Bronchial epithelial cell (primary cell): Measurements from ENCODE around the gene EGR1. TPM values are rescaled to one million over a fixed set of nuclear protein-coding genes. Genes with fewer than 3 reads are reported as not detected.

ENCODE experiments used
- DNase-seq: peaks from one replicate; pipeline ENCODE4 v3.0.0-alpha.2; 2010; ENCODE audit warnings: low read depth
- FAIRE-seq: peaks from 2 replicates; lab custom pipeline; 2011; peaks lifted over from hg19 to GRCh38; lab: Jason Lieb, UNC
- H3K27me3 ChIP-seq: 2 replicates; pipeline ENCODE4 v1.5.1; 2011; ENCODE audit warnings: low read length; ENCODE audit not compliant: control insufficient read depth, insufficient read depth
- H3K36me3 ChIP-seq: 2 replicates; pipeline ENCODE4 v1.5.1; 2011; ENCODE audit warnings: low read length; ENCODE audit not compliant: control insufficient read depth, insufficient read depth
- H3K4me3 ChIP-seq: 2 replicates; pipeline ENCODE4 v1.5.1; 2011; ENCODE audit warnings: mild to moderate bottlenecking, low read depth, low read length, control low read depth
- total RNA-seq: library from RNA; depleted of rRNA; stranded (reverse); fragments of >200 nt; gene quantifications from 2 replicates; pipeline ENCODE4 v1.2.1, GENCODE V29; 2014
- TF ChIP-seq, protein P1 (sequence below): IDR thresholded peaks from 2 replicates; pipeline ENCODE4 v1.5.1; 2011; ENCODE audit warnings: mild to moderate bottlenecking, moderate library complexity, low read length, control low read depth, inconsistent platforms; ENCODE audit not compliant: insufficient read depth, severe bottlenecking

The EGR1 gene
- total RNA-seq, 1 donor from 2014 or later, result 9.0 TPM

DNA sequence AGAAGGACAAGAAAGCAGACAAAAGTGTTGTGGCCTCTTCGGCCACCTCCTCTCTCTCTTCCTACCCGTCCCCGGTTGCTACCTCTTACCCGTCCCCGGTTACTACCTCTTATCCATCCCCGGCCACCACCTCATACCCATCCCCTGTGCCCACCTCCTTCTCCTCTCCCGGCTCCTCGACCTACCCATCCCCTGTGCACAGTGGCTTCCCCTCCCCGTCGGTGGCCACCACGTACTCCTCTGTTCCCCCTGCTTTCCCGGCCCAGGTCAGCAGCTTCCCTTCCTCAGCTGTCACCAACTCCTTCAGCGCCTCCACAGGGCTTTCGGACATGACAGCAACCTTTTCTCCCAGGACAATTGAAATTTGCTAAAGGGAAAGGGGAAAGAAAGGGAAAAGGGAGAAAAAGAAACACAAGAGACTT is 2.4 kb downstream of the EGR1 start:
- FAIRE-seq (peak; percentile 83), DNase-seq (no peak)
- H3K36me3 ChIP-seq, result peaks cover 21% of the 10 kb centered on the region
- peak overlapping the region; percentile 68 for H3K4me3 ChIP-seq
- no peaks in the 10 kb centered on the region for H3K27me3 ChIP-seq
- TF ChIP-seq, protein P1, sequence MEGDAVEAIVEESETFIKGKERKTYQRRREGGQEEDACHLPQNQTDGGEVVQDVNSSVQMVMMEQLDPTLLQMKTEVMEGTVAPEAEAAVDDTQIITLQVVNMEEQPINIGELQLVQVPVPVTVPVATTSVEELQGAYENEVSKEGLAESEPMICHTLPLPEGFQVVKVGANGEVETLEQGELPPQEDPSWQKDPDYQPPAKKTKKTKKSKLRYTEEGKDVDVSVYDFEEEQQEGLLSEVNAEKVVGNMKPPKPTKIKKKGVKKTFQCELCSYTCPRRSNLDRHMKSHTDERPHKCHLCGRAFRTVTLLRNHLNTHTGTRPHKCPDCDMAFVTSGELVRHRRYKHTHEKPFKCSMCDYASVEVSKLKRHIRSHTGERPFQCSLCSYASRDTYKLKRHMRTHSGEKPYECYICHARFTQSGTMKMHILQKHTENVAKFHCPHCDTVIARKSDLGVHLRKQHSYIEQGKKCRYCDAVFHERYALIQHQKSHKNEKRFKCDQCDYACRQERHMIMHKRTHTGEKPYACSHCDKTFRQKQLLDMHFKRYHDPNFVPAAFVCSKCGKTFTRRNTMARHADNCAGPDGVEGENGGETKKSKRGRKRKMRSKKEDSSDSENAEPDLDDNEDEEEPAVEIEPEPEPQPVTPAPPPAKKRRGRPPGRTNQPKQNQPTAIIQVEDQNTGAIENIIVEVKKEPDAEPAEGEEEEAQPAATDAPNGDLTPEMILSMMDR, result no peak

DNA sequence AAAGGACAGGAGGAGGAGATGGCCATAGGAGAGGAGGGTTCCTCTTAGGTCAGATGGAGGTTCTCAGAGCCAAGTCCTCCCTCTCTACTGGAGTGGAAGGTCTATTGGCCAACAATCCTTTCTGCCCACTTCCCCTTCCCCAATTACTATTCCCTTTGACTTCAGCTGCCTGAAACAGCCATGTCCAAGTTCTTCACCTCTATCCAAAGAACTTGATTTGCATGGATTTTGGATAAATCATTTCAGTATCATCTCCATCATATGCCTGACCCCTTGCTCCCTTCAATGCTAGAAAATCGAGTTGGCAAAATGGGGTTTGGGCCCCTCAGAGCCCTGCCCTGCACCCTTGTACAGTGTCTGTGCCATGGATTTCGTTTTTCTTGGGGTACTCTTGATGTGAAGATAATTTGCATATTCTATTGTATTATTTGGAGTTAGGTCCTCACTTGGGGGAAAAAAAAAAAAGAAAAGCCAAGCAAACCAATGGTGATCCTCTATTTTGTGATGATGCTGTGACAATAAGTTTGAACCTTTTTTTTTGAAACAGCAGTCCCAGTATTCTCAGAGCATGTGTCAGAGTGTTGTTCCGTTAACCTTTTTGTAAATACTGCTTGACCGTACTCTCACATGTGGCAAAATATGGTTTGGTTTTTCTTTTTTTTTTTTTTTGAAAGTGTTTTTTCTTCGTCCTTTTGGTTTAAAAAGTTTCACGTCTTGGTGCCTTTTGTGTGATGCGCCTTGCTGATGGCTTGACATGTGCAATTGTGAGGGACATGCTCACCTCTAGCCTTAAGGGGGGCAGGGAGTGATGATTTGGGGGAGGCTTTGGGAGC is 3.1 kb downstream of the EGR1 start:
- no peaks in the 10 kb centered on the region for H3K27me3 ChIP-seq
- H3K36me3 ChIP-seq, result peaks cover 21% of the 10 kb centered on the region
- H3K4me3 ChIP-seq, result no peak overlapping the region
- TF ChIP-seq, protein P1, result no peak
- peak; percentile 85 for FAIRE-seq
- peak; percentile 59 for DNase-seq

DNA sequence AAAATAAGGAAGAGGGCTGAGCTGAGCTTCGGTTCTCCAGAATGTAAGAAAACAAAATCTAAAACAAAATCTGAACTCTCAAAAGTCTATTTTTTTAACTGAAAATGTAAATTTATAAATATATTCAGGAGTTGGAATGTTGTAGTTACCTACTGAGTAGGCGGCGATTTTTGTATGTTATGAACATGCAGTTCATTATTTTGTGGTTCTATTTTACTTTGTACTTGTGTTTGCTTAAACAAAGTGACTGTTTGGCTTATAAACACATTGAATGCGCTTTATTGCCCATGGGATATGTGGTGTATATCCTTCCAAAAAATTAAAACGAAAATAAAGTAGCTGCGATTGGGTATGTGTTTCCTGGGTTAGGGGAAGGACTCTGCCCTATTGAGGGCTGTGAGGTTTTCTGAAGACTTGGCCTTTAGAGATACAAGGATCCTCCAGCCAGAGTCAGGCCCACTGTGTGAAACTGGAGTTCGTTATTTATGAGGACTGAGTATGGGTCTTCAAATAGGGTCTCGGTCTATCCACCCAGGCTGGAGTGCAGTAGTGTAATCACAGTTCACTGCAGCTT is 3.8 kb downstream of the EGR1 start:
- FAIRE-seq, result peak; percentile 83
- H3K4me3 ChIP-seq, result no peak overlapping the region
- peaks cover 21% of the 10 kb centered on the region for H3K36me3 ChIP-seq
- no peaks in the 10 kb centered on the region for H3K27me3 ChIP-seq
- TF ChIP-seq, protein P1, result no peak
- DNase-seq, result peak; percentile 85

DNA sequence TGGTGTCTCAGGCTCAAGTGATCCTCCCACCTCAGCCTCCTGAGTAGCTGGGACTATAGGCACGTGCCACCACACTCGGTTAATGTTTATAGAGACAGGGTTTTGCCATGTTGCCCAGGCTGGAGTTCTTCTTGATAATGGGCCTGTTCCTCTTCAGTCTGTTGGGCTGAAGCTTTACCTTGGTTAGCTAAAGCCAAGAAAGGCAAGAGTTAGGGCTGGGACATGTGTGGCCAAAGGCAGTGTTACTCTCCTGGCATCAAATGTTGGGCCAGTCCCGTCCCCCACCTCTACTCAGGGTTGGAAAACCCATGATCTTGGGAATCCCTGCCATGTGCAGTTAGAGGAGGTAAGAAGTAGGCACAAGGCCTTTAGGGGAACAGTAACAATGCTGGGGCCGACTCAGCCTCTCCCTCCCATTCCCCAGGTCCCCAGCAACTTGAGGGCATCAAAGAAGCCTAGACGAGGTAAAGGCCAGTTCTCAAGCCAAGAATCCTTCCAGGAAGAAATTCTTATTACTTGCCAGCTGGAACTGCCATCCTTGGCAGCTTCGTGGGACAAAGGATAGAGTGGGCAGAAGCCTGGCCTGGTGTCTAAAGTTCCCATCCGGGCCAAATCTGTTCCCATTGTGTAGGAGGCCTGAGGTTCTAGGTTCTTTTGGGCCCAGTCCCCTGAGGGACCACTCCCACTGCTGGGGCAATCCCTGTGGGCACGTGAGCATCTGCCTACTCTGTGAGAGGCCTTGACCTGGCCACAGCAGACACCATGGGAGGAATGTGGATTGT is 4.5 kb downstream of the EGR1 start:
- no peak for FAIRE-seq
- H3K27me3 ChIP-seq, result no peaks in the 10 kb centered on the region
- H3K4me3 ChIP-seq, result no peak overlapping the region
- TF ChIP-seq, protein P1, result no peak
- peaks cover 21% of the 10 kb centered on the region for H3K36me3 ChIP-seq
- peak; percentile 96 for DNase-seq

DNA sequence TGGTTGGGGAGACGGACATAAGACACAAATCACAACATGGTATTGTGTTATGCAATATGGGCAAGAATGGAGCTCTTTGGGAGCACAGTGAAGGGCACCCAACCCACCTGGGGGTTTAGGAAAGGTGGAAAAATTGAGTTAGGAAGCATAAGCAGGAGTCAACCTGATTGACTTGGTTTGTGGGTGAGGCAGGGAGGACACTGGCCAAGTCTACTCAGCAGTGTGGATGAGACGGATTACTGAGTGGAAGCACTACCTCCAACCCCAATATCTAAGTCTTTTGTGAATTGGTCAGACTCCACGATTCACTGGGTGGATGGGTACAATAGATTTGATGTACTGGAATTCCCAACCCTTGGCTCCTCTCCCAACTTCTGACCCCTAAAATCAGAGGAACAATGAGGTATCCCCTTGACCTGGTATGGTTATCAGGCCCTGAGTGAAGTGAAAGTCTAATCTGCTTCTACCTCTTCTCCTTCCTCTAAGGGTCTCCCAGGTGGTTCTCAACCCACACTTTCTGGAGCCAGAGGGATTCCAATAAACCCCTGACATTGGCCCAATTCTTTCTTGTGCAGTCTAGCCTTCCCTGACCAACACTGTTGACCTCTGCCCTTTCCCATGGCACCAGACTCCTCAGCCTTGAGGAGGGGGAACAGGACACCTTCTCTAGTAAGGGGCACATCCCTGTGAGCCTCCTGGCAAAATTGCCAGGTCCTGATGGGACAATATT is 5.2 kb downstream of the EGR1 start:
- peak; percentile 89 for DNase-seq
- peaks cover 21% of the 10 kb centered on the region for H3K36me3 ChIP-seq
- peak; percentile 98 for FAIRE-seq
- H3K4me3 ChIP-seq, result no peak overlapping the region
- H3K27me3 ChIP-seq, result no peaks in the 10 kb centered on the region
- TF ChIP-seq, protein P1, result no peak
